Liver (tissue), 3 donors: Measurements from ENCODE around the gene MYBPC2.

Experiments used
- ATF3 ChIP-seq: IDR thresholded peaks from 2 replicates; pipeline ENCODE4 v1.6.1; 2016; ENCODE audit warnings: antibody characterized with exemption
- CTCF ChIP-seq: fragments of 150-350 bp; IDR thresholded peaks from 2 replicates; pipeline ENCODE4 v1.5.1; 2017; ENCODE audit warnings: improper control_type of control experiment, low read depth, low read length; ENCODE audit not compliant: missing input control
- EGR1 ChIP-seq, 2 donors: IDR thresholded peaks; 2 replicates each; pipeline ENCODE4 v1.6.1; 2016 to 2018; ENCODE audit warnings: antibody characterized with exemption in 2 of 2, low read depth in 2 of 2
- HNF4G ChIP-seq: IDR thresholded peaks from 2 replicates; pipeline ENCODE4 v1.6.1; 2016; ENCODE audit warnings: antibody characterized with exemption
- JUND ChIP-seq, 2 donors: IDR thresholded peaks; 2 replicates each; pipeline ENCODE4 v1.6.1; 2016; ENCODE audit warnings: antibody characterized with exemption in 2 of 2
- MAX ChIP-seq: IDR thresholded peaks from 2 replicates; pipeline ENCODE4 v1.6.1; 2016; ENCODE audit warnings: antibody characterized with exemption
- NR2F2 ChIP-seq: IDR thresholded peaks from 2 replicates; pipeline ENCODE4 v1.6.1; 2016; ENCODE audit warnings: antibody characterized with exemption
- REST ChIP-seq: IDR thresholded peaks from 2 replicates; pipeline ENCODE4 v1.6.1; 2016; ENCODE audit warnings: antibody characterized with exemption, mild to moderate bottlenecking
- RXRA ChIP-seq, 2 donors: IDR thresholded peaks; 2 replicates each; pipeline ENCODE4 v1.6.1; 2017 to 2018; ENCODE audit warnings: antibody characterized with exemption in 2 of 2, mild to moderate bottlenecking in 1 of 2
- TAF1 ChIP-seq: conservative IDR thresholded peaks from 2 replicates; pipeline ENCODE4 v1.6.1; 2016; ENCODE audit warnings: antibody characterized with exemption, mild to moderate bottlenecking
- YY1 ChIP-seq: IDR thresholded peaks from 2 replicates; pipeline ENCODE4 v1.6.1; 2016; ENCODE audit warnings: antibody characterized with exemption, mild to moderate bottlenecking
- donor health status: healthy.
- donor health status: healthy.

GRCh38 chr19:50490991-50491472 is 58.3 kb downstream of the MYBPC2 start:
- TF ChIP-seq CTCF (no peak), ATF3 (no peak), MAX (no peak), NR2F2 (no peak), YY1 (no peak), HNF4G (no peak), TAF1 (no peak), REST (no peak), RXRA (IDR thresholded peaks at IDR 0.05) (no peak), JUND (IDR thresholded peaks at IDR 0.05) (no peak), EGR1 (IDR thresholded peaks at IDR 0.05; ENCODE audit: low read depth in 2 of 2) (no peak)
